Measurements from ENCODE around the gene N4BP2L1. TPM values are rescaled to one million over a fixed set of nuclear protein-coding genes. Genes with fewer than 3 reads are reported as not detected.

Gene N4BP2L1
- polyA plus RNA-seq, 1 of the 3 experiments (the other 2 are of a cell fraction): 1.2 TPM

DNA sequence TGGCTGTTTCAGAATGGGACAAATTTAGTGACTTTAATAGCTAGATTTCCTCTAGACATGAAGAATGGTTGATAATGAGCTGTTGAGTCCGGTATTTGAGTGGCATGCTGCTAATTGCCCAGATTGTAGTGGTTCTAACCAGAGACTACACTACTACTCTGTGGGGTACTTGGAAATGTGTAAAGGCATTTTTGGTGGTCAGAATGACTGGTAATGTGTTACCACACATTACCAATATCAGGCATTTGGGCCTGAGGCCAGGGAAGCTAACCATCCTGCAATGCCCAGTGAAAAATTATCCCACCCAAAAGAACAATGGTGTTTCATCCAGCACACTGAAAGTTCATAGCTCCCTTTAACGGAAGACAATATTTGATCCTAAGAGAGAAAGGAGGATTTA, 17.5 kb upstream of the N4BP2L1 start:
- Histone ChIP-seq H3K79me2 (ENCODE audit: insufficient read depth) (no peaks in the 10 kb centered on the region), H3K4me3 (ENCODE audit: low read depth in 2 of 2, low read length in 1 of 2) (no peak overlapping the region), H3K9me2 (no peaks in the 10 kb centered on the region), H3K27me3 (ENCODE audit: insufficient read depth) (no peaks in the 10 kb centered on the region), H3K9me3 (no peaks in the 10 kb centered on the region), H3K27ac (ENCODE audit: low read depth in 2 of 2, low read length in 1 of 2) (no peak overlapping the region), H3F3A (replicated peaks; ENCODE audit: insufficient read depth) (no peaks in the 10 kb centered on the region), H3K4me2 (no peak overlapping the region), H2AFZ (ENCODE audit: low read depth) (no peak overlapping the region), H3K4me1 (ENCODE audit: control insufficient read depth in 1 of 2, insufficient read depth in 2 of 2, low read depth in 1 of 2, low read length in 1 of 2) (no peaks in the 10 kb centered on the region), H4K20me1 (ENCODE audit: insufficient read depth) (no peaks in the 10 kb centered on the region), H3K36me3 (replicated peaks in 1 of 2; ENCODE audit: control insufficient read depth in 1 of 2, insufficient read depth in 2 of 2, low read length in 1 of 2) (no peaks in the 10 kb centered on the region), H3K9ac (no peak overlapping the region)
- TF ChIP-seq, protein P1, sequence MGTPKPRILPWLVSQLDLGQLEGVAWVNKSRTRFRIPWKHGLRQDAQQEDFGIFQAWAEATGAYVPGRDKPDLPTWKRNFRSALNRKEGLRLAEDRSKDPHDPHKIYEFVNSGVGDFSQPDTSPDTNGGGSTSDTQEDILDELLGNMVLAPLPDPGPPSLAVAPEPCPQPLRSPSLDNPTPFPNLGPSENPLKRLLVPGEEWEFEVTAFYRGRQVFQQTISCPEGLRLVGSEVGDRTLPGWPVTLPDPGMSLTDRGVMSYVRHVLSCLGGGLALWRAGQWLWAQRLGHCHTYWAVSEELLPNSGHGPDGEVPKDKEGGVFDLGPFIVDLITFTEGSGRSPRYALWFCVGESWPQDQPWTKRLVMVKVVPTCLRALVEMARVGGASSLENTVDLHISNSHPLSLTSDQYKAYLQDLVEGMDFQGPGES (IDR thresholded peaks at IDR 0.05; ENCODE audit: low read depth, low read length): no peak
- TF ChIP-seq JUND (IDR thresholded peaks at IDR 0.05): no peak
- no peak for TF ChIP-seq TCF12 (IDR thresholded peaks at IDR 0.05)
- no peak for TF ChIP-seq ELF1 (IDR thresholded peaks at IDR 0.05)
- TF ChIP-seq, protein P2, sequence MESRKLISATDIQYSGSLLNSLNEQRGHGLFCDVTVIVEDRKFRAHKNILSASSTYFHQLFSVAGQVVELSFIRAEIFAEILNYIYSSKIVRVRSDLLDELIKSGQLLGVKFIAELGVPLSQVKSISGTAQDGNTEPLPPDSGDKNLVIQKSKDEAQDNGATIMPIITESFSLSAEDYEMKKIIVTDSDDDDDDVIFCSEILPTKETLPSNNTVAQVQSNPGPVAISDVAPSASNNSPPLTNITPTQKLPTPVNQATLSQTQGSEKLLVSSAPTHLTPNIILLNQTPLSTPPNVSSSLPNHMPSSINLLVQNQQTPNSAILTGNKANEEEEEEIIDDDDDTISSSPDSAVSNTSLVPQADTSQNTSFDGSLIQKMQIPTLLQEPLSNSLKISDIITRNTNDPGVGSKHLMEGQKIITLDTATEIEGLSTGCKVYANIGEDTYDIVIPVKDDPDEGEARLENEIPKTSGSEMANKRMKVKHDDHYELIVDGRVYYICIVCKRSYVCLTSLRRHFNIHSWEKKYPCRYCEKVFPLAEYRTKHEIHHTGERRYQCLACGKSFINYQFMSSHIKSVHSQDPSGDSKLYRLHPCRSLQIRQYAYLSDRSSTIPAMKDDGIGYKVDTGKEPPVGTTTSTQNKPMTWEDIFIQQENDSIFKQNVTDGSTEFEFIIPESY (IDR thresholded peaks at IDR 0.05; ENCODE audit: borderline replicate concordance, low read depth): no peak
- TF ChIP-seq FOXJ3 (CRISPR knock-in tag; IDR thresholded peaks at IDR 0.05): no peak
- TF ChIP-seq, protein P3, sequence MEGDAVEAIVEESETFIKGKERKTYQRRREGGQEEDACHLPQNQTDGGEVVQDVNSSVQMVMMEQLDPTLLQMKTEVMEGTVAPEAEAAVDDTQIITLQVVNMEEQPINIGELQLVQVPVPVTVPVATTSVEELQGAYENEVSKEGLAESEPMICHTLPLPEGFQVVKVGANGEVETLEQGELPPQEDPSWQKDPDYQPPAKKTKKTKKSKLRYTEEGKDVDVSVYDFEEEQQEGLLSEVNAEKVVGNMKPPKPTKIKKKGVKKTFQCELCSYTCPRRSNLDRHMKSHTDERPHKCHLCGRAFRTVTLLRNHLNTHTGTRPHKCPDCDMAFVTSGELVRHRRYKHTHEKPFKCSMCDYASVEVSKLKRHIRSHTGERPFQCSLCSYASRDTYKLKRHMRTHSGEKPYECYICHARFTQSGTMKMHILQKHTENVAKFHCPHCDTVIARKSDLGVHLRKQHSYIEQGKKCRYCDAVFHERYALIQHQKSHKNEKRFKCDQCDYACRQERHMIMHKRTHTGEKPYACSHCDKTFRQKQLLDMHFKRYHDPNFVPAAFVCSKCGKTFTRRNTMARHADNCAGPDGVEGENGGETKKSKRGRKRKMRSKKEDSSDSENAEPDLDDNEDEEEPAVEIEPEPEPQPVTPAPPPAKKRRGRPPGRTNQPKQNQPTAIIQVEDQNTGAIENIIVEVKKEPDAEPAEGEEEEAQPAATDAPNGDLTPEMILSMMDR (IDR thresholded peaks at IDR 0.05): no peak
- TF ChIP-seq GABPA (IDR thresholded peaks at IDR 0.05; ENCODE audit: low read depth): no peak
- TF ChIP-seq, protein P4, sequence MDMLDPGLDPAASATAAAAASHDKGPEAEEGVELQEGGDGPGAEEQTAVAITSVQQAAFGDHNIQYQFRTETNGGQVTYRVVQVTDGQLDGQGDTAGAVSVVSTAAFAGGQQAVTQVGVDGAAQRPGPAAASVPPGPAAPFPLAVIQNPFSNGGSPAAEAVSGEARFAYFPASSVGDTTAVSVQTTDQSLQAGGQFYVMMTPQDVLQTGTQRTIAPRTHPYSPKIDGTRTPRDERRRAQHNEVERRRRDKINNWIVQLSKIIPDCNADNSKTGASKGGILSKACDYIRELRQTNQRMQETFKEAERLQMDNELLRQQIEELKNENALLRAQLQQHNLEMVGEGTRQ (IDR thresholded peaks at IDR 0.05; ENCODE audit: borderline replicate concordance, low read depth, low read length): no peak
- TF ChIP-seq, protein P5, sequence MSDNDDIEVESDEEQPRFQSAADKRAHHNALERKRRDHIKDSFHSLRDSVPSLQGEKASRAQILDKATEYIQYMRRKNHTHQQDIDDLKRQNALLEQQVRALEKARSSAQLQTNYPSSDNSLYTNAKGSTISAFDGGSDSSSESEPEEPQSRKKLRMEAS (IDR thresholded peaks at IDR 0.05; ENCODE audit: low read depth): no peak
- TF ChIP-seq FOSL2 (IDR thresholded peaks at IDR 0.05; ENCODE audit: borderline replicate concordance, low read depth): no peak
- no peak for TF ChIP-seq RFX5 (IDR thresholded peaks at IDR 0.05; ENCODE audit: low read length)
- TF ChIP-seq NFIC (IDR thresholded peaks at IDR 0.05; ENCODE audit: borderline replicate concordance): no peak
- TF ChIP-seq EP300 (IDR thresholded peaks at IDR 0.05; ENCODE audit: borderline replicate concordance in 1 of 2, low read depth in 1 of 2, low read length in 1 of 2): no peak
- TF ChIP-seq TEAD4 (IDR thresholded peaks at IDR 0.05; ENCODE audit: borderline replicate concordance, insufficient read depth): no peak
- TF ChIP-seq MEF2A (IDR thresholded peaks at IDR 0.05; ENCODE audit: borderline replicate concordance, low read depth): no peak
- no peak for TF ChIP-seq TAF1 (IDR thresholded peaks at IDR 0.05; ENCODE audit: borderline replicate concordance, low read depth, low read length)
- TF ChIP-seq RCOR1 (IDR thresholded peaks at IDR 0.05; ENCODE audit: low read length): no peak
- ChIA-PET POLR2A (no interaction called here), CTCF (no interaction called here)
- 94% methylated on average over 2 of the region's 2 CpGs for WGBS (ENCODE audit: low lambda C conversion rate)
- DNase-seq: no peak

Data from SK-N-SH (cell line).